WERI-Rb-1 (cell line): Measurements from ENCODE around the gene MEGF9.

Experiments used
- DNase-seq: peaks from one replicate; pipeline ENCODE4 v3.0.0-alpha.2; 2020
- H3K27ac ChIP-seq: fragments of 250-450 bp; sonication (Bioruptor Pico); 2 replicates; pipeline ENCODE4 v1.5.1; 2020; ENCODE audit warnings: mild to moderate bottlenecking, moderate library complexity
- H3K27me3 ChIP-seq: fragments of 250-450 bp; sonication (Bioruptor Pico); 2 replicates; pipeline ENCODE4 v1.5.1; 2021; ENCODE audit warnings: mild to moderate bottlenecking, low read depth, moderate library complexity; ENCODE audit not compliant: insufficient read depth, severe bottlenecking
- H3K36me3 ChIP-seq: fragments of 250-450 bp; sonication (Bioruptor Pico); 2 replicates; pipeline ENCODE4 v1.5.1; 2020; ENCODE audit warnings: mild to moderate bottlenecking, moderate library complexity
- H3K4me3 ChIP-seq: 2 replicates; pipeline ENCODE4 v1.5.1; 2011; ENCODE audit warnings: low read depth, mild to moderate bottlenecking, control low read depth, low read length
- H3K9me3 ChIP-seq: fragments of 250-450 bp; sonication (Bioruptor Pico); 2 replicates; pipeline ENCODE4 v1.5.1; 2021; ENCODE audit warnings: mild to moderate bottlenecking, moderate library complexity; ENCODE audit not compliant: severe bottlenecking
- TF ChIP-seq, protein P1 (sequence below): IDR thresholded peaks from 2 replicates; pipeline ENCODE4 v1.5.1; 2011; ENCODE audit warnings: low read depth, mild to moderate bottlenecking, control low read depth, inconsistent platforms, low read length

Gene MEGF9

DNA sequence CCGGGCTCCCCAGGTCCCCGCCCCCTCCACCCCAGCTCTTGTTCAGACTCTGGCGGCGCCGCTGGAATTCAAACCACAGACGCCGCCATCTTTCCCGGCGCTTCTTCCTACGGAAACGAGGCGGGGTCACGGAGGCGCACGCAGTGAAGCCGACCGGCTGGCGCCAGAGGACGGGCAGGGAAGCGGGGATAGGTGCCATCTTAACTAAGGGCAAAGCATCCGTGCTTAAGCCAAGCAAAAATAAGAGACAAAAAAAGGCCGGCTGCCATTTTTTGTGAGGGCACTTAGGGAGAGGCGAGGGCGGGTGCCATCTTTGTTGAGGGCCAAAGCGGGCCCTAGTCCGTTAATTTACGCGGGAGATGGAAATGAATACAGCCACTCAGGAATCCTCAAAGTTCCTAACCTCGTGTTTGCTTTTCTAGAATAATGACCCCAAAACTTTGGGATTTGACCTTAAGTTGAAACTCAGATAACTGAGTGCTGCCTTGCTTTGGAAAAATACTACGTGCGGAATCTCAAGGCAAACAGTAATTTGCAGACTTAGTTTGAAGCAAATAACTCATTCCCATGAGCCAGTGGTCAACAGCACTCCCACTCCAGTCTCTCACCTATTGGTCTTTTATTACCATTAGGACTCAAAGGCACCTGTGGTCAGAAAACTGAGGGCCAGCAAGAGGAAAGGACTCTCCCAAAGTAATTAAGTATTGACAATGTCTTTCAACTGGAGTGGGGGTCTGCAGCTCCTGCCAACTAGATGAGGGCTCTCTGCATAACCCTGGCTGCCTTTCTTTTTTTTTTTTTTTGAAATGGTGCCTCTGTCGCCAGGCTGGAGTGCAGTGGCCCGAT is 134.0 kb downstream of the MEGF9 start, which contains the start of gene CDK5RAP2:
CDK5RAP2 (minus strand) TSS at position 117 of the 846 bp plus-strand sequence. CDS start 189 bp downstream, outside the sequence.
- TF ChIP-seq, protein P1, sequence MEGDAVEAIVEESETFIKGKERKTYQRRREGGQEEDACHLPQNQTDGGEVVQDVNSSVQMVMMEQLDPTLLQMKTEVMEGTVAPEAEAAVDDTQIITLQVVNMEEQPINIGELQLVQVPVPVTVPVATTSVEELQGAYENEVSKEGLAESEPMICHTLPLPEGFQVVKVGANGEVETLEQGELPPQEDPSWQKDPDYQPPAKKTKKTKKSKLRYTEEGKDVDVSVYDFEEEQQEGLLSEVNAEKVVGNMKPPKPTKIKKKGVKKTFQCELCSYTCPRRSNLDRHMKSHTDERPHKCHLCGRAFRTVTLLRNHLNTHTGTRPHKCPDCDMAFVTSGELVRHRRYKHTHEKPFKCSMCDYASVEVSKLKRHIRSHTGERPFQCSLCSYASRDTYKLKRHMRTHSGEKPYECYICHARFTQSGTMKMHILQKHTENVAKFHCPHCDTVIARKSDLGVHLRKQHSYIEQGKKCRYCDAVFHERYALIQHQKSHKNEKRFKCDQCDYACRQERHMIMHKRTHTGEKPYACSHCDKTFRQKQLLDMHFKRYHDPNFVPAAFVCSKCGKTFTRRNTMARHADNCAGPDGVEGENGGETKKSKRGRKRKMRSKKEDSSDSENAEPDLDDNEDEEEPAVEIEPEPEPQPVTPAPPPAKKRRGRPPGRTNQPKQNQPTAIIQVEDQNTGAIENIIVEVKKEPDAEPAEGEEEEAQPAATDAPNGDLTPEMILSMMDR, result no peak
- Histone ChIP-seq H3K27ac (peak within 1 kb of the TSS; percentile 89), H3K9me3 (peaks cover 3% of the 10 kb centered on the region), H3K27me3 (no peaks in the 10 kb centered on the region), H3K36me3 (peaks cover 17% of the 10 kb centered on the region), H3K4me3 (peak within 1 kb of the TSS; percentile 92)
- peak; percentile 98 for DNase-seq

DNA sequence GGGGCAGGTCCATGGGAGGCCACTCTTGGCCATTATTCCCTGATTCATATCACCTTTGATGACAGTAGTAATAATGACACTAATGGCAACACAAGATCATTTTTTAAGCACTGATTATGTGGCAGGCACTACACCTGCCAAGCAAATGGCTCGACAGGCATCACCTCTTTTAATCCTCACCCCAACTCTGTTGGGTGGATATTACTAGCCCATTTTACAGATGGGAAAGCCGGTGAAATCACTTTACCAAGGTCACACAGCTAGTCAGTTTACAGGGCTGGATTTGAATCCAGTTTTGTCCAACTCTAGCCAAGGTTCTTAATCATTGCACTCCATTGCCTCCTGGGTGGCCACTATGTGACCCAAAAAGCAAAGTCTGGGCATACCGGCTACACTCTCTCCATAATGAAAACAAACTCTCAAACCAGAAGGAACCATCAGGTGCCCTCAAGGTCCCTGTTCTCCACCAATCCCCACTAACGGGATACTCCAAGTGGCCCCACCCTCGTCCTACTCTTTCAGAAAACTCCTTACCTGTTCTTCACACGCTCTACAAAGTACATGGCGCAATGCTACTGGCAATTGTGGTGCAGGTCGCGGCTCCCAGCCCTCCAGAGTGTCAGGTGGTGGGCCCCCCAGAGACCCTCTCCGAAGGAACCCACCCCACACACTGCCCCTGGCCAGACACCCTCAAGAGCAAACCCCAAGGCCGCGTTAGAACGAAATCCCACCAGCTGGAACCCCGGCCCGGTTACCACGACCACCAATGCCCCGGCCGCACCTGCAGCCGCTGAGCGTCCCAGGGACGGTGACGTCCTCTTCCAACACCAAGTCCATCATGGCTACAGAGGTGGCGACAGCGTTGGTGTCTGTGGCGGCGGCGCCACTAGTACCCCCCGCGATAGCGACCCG is 134.9 kb downstream of the MEGF9 start:
- Histone ChIP-seq H3K36me3 (peaks cover 20% of the 10 kb centered on the region), H3K27me3 (no peaks in the 10 kb centered on the region), H3K4me3 (peak overlapping the region; percentile 92), H3K9me3 (peaks cover 3% of the 10 kb centered on the region), H3K27ac (peak overlapping the region; percentile 86)
- DNase-seq, result peak; percentile 20
- TF ChIP-seq, protein P1, result no peak

DNA sequence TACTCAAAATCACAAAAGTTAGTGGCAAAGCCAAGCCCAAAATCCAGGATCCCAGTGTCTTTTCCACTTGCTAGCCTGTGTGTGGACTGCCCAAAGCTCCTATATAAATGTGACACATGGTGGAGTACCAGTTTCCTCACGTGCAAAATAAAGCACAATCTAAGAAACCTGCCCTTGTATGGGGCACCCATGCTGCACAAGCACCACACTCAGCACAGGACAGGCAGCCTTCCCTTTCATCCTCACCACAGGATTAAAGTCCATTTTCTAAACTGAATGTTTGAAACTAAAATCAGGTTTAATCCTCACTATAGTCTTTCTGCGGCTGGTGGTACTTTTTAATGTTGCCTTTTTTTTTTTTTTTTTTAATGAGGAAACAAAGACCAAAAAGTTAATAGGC is 139.8 kb downstream of the MEGF9 start:
- H3K9me3 ChIP-seq, result no peaks in the 10 kb centered on the region
- H3K36me3 ChIP-seq, result peaks cover 51% of the 10 kb centered on the region
- DNase-seq, result no peak
- no peak overlapping the region for H3K4me3 ChIP-seq
- TF ChIP-seq, protein P1, result no peak
- no peaks in the 10 kb centered on the region for H3K27me3 ChIP-seq
- no peak overlapping the region for H3K27ac ChIP-seq

DNA sequence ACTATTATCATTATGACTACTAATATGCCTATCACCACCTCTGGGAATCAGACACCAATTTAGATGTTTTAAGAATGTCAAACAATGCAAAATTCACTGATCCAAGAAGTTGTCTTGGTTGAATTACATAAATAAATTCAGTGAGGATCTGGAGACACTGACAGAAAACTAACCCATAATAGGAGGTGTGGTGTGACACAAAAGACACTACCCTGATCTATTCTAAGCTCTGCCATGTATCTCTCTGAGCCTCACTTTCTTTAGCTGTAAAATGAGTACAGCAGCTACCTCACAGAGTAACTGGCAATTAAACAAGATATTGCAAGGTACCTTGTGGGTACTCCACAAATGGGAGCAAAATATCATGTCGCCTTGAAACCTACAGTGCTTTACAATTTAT is 141.8 kb downstream of the MEGF9 start:
- Histone ChIP-seq H3K9me3 (no peaks in the 10 kb centered on the region), H3K27ac (no peak overlapping the region), H3K4me3 (no peak overlapping the region), H3K27me3 (no peaks in the 10 kb centered on the region), H3K36me3 (peaks cover 69% of the 10 kb centered on the region)
- no peak for DNase-seq
- TF ChIP-seq, protein P1, result no peak

DNA sequence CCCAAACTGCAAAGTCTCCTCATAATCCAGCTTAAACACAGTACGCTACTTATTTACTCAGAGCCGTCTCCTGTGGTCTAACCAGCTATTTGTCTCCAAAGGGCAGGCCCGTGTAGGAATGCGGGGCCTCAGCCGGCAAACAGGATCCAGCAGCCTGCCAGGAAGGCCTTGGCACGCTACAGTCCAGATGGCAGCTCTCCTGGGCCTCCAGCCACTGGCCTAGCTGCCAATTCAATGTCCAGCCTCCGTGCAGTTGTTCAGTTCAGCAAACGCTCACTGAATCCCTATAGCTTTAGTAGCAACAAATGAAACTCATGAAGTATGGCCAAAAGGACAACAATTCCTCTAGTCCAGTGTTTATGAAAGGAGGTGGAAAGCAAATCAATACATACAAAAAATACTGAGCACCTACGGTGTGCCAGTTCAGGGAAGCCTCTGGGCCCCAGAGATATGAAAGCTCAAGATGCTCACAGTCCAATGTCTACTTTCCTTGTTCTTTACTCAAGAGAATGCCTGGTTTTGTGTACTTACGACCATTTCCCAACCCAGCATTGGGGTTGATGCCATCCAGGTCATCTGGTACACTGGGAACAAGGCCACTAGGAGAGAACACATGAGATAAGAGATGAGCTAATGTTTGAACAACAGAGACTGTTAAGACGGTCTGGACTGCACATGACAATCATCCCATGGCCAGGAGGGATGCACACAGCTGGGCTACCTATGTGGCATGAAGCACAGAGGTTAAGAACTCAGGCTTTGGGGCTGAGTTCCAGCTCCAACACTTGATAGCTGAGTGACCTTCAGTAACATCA is 142.6 kb downstream of the MEGF9 start:
- no peak for DNase-seq
- TF ChIP-seq, protein P1, result no peak
- Histone ChIP-seq H3K27me3 (no peaks in the 10 kb centered on the region), H3K4me3 (no peak overlapping the region), H3K36me3 (peaks cover 71% of the 10 kb centered on the region), H3K27ac (no peak overlapping the region), H3K9me3 (no peaks in the 10 kb centered on the region)
